H1 (cell line): ENCODE measurements around the gene PHLDA1. TPM values are rescaled to one million over a fixed set of nuclear protein-coding genes. Genes with fewer than 3 reads are reported as not detected.

Experiments used
- CTCF ChIA-PET: fragments of 300-600 bp; sonication (Branson Sonifier 250); formaldehyde crosslinking; loops from one replicate; lab custom pipeline; 2021; ENCODE audit not compliant: partially characterized antibody; lab: Charles Lee
- POLR2A ChIA-PET: fragments of 300-600 bp; sonication (Branson Sonifier 250); formaldehyde crosslinking; loops from one replicate; lab custom pipeline; 2021; ENCODE audit warnings: inconsistent platforms; ENCODE audit not compliant: partially characterized antibody; lab: Charles Lee
- DNase-seq, 2 experiments: peaks; one replicate each; pipeline versions ENCODE4 v3.0.0 to v3.0.0-alpha.2; 2010 to 2022; ENCODE audit warnings: low spot score in 2 of 2, low read depth in 1 of 2, mixed read lengths in 1 of 2
- FAIRE-seq: peaks from 2 replicates; lab custom pipeline; 2011; peaks lifted over from hg19 to GRCh38; lab: Jason Lieb, UNC
- H2AFZ ChIP-seq: 2 replicates; pipeline ENCODE4 v1.8.1; 2012; ENCODE audit warnings: low read length, inconsistent platforms
- H2AK5ac ChIP-seq: 2 replicates; pipeline ENCODE4 v1.6.1; 2013; ENCODE audit warnings: low read depth, low read length
- H2BK120ac ChIP-seq: replicated peaks from 2 replicates; pipeline ENCODE3; 2013; ENCODE audit warnings: low read depth, low read length, inconsistent platforms
- H2BK12ac ChIP-seq: 2 replicates; pipeline ENCODE4 v1.6.1; 2013; ENCODE audit warnings: low read depth, low read length
- H2BK15ac ChIP-seq: 2 replicates; pipeline ENCODE4 v1.6.1; 2013; ENCODE audit warnings: low read length
- H2BK20ac ChIP-seq: 2 replicates; pipeline ENCODE4 v1.6.1; 2013; ENCODE audit warnings: low read length
- H2BK5ac ChIP-seq: 2 replicates; pipeline ENCODE4 v1.6.1; 2013; ENCODE audit warnings: low read depth, low read length
- H3K14ac ChIP-seq: 2 replicates; pipeline ENCODE4 v1.6.1; 2013; ENCODE audit warnings: inconsistent platforms; ENCODE audit not compliant: insufficient read length
- H3K18ac ChIP-seq: 2 replicates; pipeline ENCODE4 v1.6.1; 2013; ENCODE audit warnings: low read length; ENCODE audit errors: extremely low read depth
- H3K23ac ChIP-seq: 2 replicates; pipeline ENCODE4 v1.6.1; 2013; ENCODE audit warnings: inconsistent platforms; ENCODE audit not compliant: insufficient read length
- H3K23me2 ChIP-seq: 2 replicates; pipeline ENCODE4 v1.6.1; 2013; ENCODE audit warnings: low read depth, low read length
- H3K27ac ChIP-seq: 2 replicates; pipeline ENCODE4 v1.6.1; 2011; ENCODE audit warnings: low read depth, low read length, inconsistent platforms
- H3K27me3 ChIP-seq, 4 experiments: replicated peaks in 1 of 4; 1 replicate in 1 of 4; 2 replicates in 3 of 4; pipeline versions ENCODE4 v1.6.1 to v1.8.1; 2011 to 2013; ENCODE audit warnings: low read length in 3 of 4, mild to moderate bottlenecking in 3 of 4, inconsistent platforms in 2 of 4, mixed read lengths in 2 of 4, moderate library complexity in 1 of 4; ENCODE audit not compliant: control insufficient read depth in 3 of 4, insufficient read depth in 3 of 4; ENCODE audit errors: extremely low read depth in 1 of 4
- H3K36me3 ChIP-seq, 4 experiments: 2 replicates each; pipeline versions ENCODE4 v1.6.1 to v1.8.1; 2011 to 2013; ENCODE audit warnings: mild to moderate bottlenecking in 4 of 4, low read length in 3 of 4, moderate library complexity in 2 of 4, control low read depth in 1 of 4, inconsistent platforms in 1 of 4; ENCODE audit not compliant: insufficient read depth in 4 of 4, control insufficient read depth in 2 of 4
- H3K4ac ChIP-seq: replicated peaks from 2 replicates; pipeline ENCODE3; 2013; ENCODE audit warnings: low read length, low read depth, mixed read lengths, inconsistent platforms; ENCODE audit not compliant: insufficient read length
- H3K4me1 ChIP-seq, 4 experiments: replicated peaks in 1 of 4; 1 replicate in 1 of 4; 2 replicates in 3 of 4; pipeline versions ENCODE4 v1.6.1 to v1.8.1; 2011 to 2013; ENCODE audit warnings: low read length in 3 of 4, inconsistent platforms in 2 of 4, mixed read lengths in 1 of 4; ENCODE audit not compliant: insufficient read depth in 4 of 4, control insufficient read depth in 3 of 4
- H3K4me2 ChIP-seq, 2 experiments: 2 replicates each; pipeline versions ENCODE4 v1.6.1 to v1.8.1; 2011 to 2013; ENCODE audit warnings: low read depth in 2 of 2, low read length in 2 of 2, control low read depth in 1 of 2, inconsistent platforms in 1 of 2, mild to moderate bottlenecking in 1 of 2; ENCODE audit not compliant: insufficient read depth in 1 of 2
- H3K4me3 ChIP-seq, 4 experiments: fragments of 200-600, 300-600 bp in 1 of 4; sonication (generic), shearing (Covaris generic), sonication (Bioruptor Twin) in 1 of 4; 2 replicates each; pipeline versions ENCODE4 v1.5.1 to v1.8.1; 2011 to 2016; ENCODE audit warnings: low read length in 4 of 4, low read depth in 3 of 4, control low read depth in 2 of 4, inconsistent platforms in 2 of 4, mild to moderate bottlenecking in 2 of 4, mixed read lengths in 1 of 4, moderate library complexity in 1 of 4; ENCODE audit not compliant: insufficient read depth in 2 of 4; ENCODE audit errors: extremely low read depth in 1 of 4
- H3K56ac ChIP-seq: replicated peaks from 2 replicates; pipeline ENCODE3; 2013; ENCODE audit warnings: low read depth, mild to moderate bottlenecking, mixed read lengths, low read length, inconsistent platforms; ENCODE audit not compliant: insufficient read length
- H3K79me1 ChIP-seq: 2 replicates; pipeline ENCODE4 v1.6.1; 2013; ENCODE audit warnings: low read depth, low read length, control low read depth
- H3K79me2 ChIP-seq, 2 experiments: 2 replicates each; pipeline versions ENCODE4 v1.6.1 to v1.8.1; 2012 to 2013; ENCODE audit warnings: low read length in 2 of 2, mild to moderate bottlenecking in 2 of 2, inconsistent platforms in 1 of 2; ENCODE audit not compliant: insufficient read depth in 2 of 2, control insufficient read depth in 1 of 2
- H3K9ac ChIP-seq, 4 experiments: replicated peaks in 1 of 4; 1 replicate in 1 of 4; 2 replicates in 3 of 4; pipeline versions ENCODE4 v1.6.1 to v1.8.1; 2011 to 2013; ENCODE audit warnings: low read depth in 3 of 4, low read length in 3 of 4, control low read depth in 2 of 4, mild to moderate bottlenecking in 2 of 4, moderate library complexity in 2 of 4, inconsistent platforms in 1 of 4; ENCODE audit errors: extremely low read depth in 1 of 4
- H3K9me3 ChIP-seq, 2 experiments: 2 replicates each; pipeline versions ENCODE4 v1.6.1 to v1.8.1; 2012 to 2013; ENCODE audit warnings: mild to moderate bottlenecking in 2 of 2, moderate library complexity in 2 of 2, control low read depth in 1 of 2, inconsistent platforms in 1 of 2, low read depth in 1 of 2, low read length in 1 of 2, mixed read lengths in 1 of 2; ENCODE audit not compliant: insufficient read depth in 2 of 2
- H4K20me1 ChIP-seq, 2 experiments: replicated peaks in 1 of 2; 2 replicates each; pipeline versions ENCODE3 to v1.8.1; 2011 to 2013; ENCODE audit warnings: inconsistent platforms in 2 of 2, low read length in 2 of 2, mild to moderate bottlenecking in 1 of 2; ENCODE audit not compliant: insufficient read depth in 2 of 2, control insufficient read depth in 1 of 2
- H4K5ac ChIP-seq: 2 replicates; pipeline ENCODE4 v1.6.1; 2013; ENCODE audit warnings: low read length, low read depth, mixed read lengths, inconsistent platforms; ENCODE audit not compliant: insufficient read length
- H4K8ac ChIP-seq: 2 replicates; pipeline ENCODE4 v1.8.0; 2013; ENCODE audit warnings: mild to moderate bottlenecking, moderate library complexity, low read length, inconsistent platforms; ENCODE audit not compliant: insufficient read depth; ENCODE audit errors: extremely low read depth
- H4K91ac ChIP-seq: replicated peaks from 2 replicates; pipeline ENCODE3; 2013; ENCODE audit warnings: low read length, mixed read lengths, inconsistent platforms; ENCODE audit not compliant: insufficient read length
- BACH1 ChIP-seq: IDR thresholded peaks from 2 replicates; pipeline ENCODE4 v1.6.1; 2012; ENCODE audit warnings: low read length, improper control_type of control experiment
- TEAD4 ChIP-seq: IDR thresholded peaks from 2 replicates; pipeline ENCODE4 v1.6.1; 2012; ENCODE audit warnings: low read depth, low read length, inconsistent platforms, mixed read lengths
- WGBS, 2 experiments: shearing (Covaris generic) in 1 of 2; methylation state at CpG; one replicate each; pipeline versions ENCODE4 v1.1.6 to v1.1.7; 2013 to 2015; ENCODE audit warnings: low lambda C conversion rate in 2 of 2, mixed read lengths in 2 of 2, inconsistent platforms in 1 of 2, low coverage in 1 of 2, missing lambda C conversion rate in 1 of 2; ENCODE audit not compliant: insufficient replicate concordance in 2 of 2, insufficient coverage in 1 of 2, insufficient read length in 1 of 2; ENCODE audit errors: extremely low coverage in 1 of 2, missing lambda C conversion rate in 1 of 2; 5-methylcytosine and 5-hydroxymethylcytosine counted together
- polyA plus RNA-seq, 7 experiments: library from polyadenylated mRNA; depleted of rRNA in 3 of 7; stranded (reverse) in 5 of 7; unstranded in 2 of 7; fragments of >200 nt in 5 of 7; fragments of 200-250 nt in 2 of 7; gene quantifications; 1 replicate in 5 of 7; 2 replicates in 1 of 7; 4 replicates in 1 of 7; pipeline versions ENCODE4 v1.2.1 to v1.2.3, GENCODE V29; 2011 to 2013; ENCODE audit warnings: missing spikeins in 2 of 7, mixed read lengths in 2 of 7
- total RNA-seq: library from RNA; stranded (reverse); fragmentation: NEBNext Ultra II Directional; extraction: Animal tissue kit (Norgen Biotek cat#: 25700); gene quantifications from 2 replicates; pipeline ENCODE4 v1.2.1, GENCODE V29; 2021

Gene PHLDA1
- total and polyA plus RNA-seq, 2 of the 8 experiments (the other 6 are each of a cell fraction or from before 2014, with no cell fraction given): 18.9 to 19.4 TPM

GRCh38 chr12:75977952-75978671, 53.5 kb downstream of the PHLDA1 start:
- H3K79me1 ChIP-seq: no peaks in the 10 kb centered on the region
- no peaks in the 10 kb centered on the region for H3K27me3 ChIP-seq
- ChIA-PET POLR2A (interaction anchor here (0.7 to 0.8 kb wide), 3 partner anchors 10 to 53 kb away, joined by 3 read pairs; partner anchors contain the start of gene PHLDA1), CTCF (interaction anchor here (0.5 to 1.1 kb wide), 4 partner anchors 8 to 1426 kb away, joined by 3 to 4 read pairs (median 3); no protein-coding TSS in a partner anchor)
- FAIRE-seq: no peak
- H3K23me2 ChIP-seq: no peaks in the 10 kb centered on the region
- H3K36me3 ChIP-seq: no peaks in the 10 kb centered on the region
- no peaks in the 10 kb centered on the region for H3K79me2 ChIP-seq
- no peak overlapping the region for H3K27ac ChIP-seq
- H2BK20ac ChIP-seq: no peak overlapping the region; the same call in 1 of the 2 replicates
- H3K56ac ChIP-seq: no peak overlapping the region
- H4K8ac ChIP-seq: no peak overlapping the region
- no peak overlapping the region for H2BK15ac ChIP-seq
- H3K9ac ChIP-seq: no peak overlapping the region
- H2BK5ac ChIP-seq: peak overlapping the region; percentile 76; the same call in 1 of the 2 replicates
- H3K14ac ChIP-seq: no peak overlapping the region
- TF ChIP-seq TEAD4 (0 out of 2 replicates have a peak, but pooled peaks have one; percentile 11), BACH1 (no peak)
- TF ChIP-seq, all 59 proteins: peak for 1
- WGBS, 2 experiments: 54% methylated on average over 5 of the region's 5 CpGs; no CpG with 5 or more reads in 1 of the 2 experiments
- H4K5ac ChIP-seq: no peak overlapping the region
- no peak overlapping the region for H3K4me2 ChIP-seq
- H2AK5ac ChIP-seq: no peak overlapping the region
- no peaks in the 10 kb centered on the region for H4K20me1 ChIP-seq
- H4K91ac ChIP-seq: no peak overlapping the region
- H3K4me3 ChIP-seq: no peak overlapping the region
- no peaks in the 10 kb centered on the region for H3K9me3 ChIP-seq
- peak overlapping the region; percentile 68 for H2AFZ ChIP-seq
- H3K4ac ChIP-seq: no peak overlapping the region
- DNase-seq: peak in 1 of 2 experiments; percentile 43
- H2BK120ac ChIP-seq: peak overlapping the region; percentile 22
- H3K4me1 ChIP-seq: peaks cover 5 to 13% (median 10%) of the 10 kb centered on the region in 4 experiments; a peak in 6 of 7 replicates
- peak overlapping the region; percentile 52; the same call in 1 of the 2 replicates for H2BK12ac ChIP-seq
- H3K18ac ChIP-seq: peak overlapping the region; percentile 9; the same call in 1 of the 2 replicates
- no peak overlapping the region for H3K23ac ChIP-seq
